T-helper 1 cell treated with Interleukin-12 subunit alpha and Interleukin-12 subunit beta and Interleukin-4 antibody, amounts not matched to agents 30 μg/mL and 1 μg/mL, for 36 hours (primary cell): ENCODE measurements around the gene GNA14.
"Not testable (repeated sequence)": the region's sequence is repeated elsewhere in the genome, so short reads cannot be mapped to it uniquely, and the experiment has no call there.

Experiments used
- H3K27ac Mint-ChIP-seq: one replicate; pipeline ENCODE4 v1.8.0; 2021; ENCODE audit warnings: mild to moderate bottlenecking, mixed read lengths
- H3K27me3 Mint-ChIP-seq: one replicate; pipeline ENCODE4 v1.8.0; 2021; ENCODE audit warnings: low read depth, mixed read lengths
- H3K36me3 Mint-ChIP-seq: one replicate; pipeline ENCODE4 v1.8.0; 2021; ENCODE audit warnings: low read depth, mixed read lengths
- H3K4me1 Mint-ChIP-seq: one replicate; pipeline ENCODE4 v1.8.0; 2021; ENCODE audit warnings: low read depth, mixed read lengths
- H3K4me3 Mint-ChIP-seq: one replicate; pipeline ENCODE4 v1.8.0; 2021; ENCODE audit warnings: mild to moderate bottlenecking, moderate library complexity, mixed read lengths
- H3K9me3 Mint-ChIP-seq: one replicate; pipeline ENCODE4 v1.8.0; 2021; ENCODE audit warnings: mixed read lengths

Gene GNA14

DNA sequence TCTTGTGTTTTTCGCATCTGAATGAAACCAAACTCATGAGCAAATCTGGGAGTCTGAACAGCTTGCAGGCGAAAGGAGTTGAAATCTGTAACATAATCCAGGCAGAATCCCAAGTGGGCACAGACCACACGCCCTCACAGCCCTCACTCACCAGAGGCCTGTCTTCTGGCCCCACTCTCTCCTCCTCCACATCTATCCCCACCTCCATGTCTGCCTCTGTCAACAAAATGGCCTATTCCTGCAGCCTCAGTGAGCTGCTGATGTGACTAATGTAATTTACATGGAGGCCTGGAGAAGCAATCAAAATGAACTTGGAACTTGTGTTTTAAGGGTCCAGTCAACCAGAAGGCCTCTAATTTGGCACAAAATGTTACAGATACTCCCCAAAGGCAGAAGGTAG is 136.6 kb downstream of the GNA14 start:
- Mint-ChIP-seq H3K27me3 (no peaks in the 10 kb centered on the region), H3K4me1 (peaks cover 2% of the 10 kb centered on the region), H3K36me3 (no peaks in the 10 kb centered on the region), H3K4me3 (no peak overlapping the region), H3K9me3 (no peaks in the 10 kb centered on the region), H3K27ac (no peak overlapping the region)

- Mint-ChIP-seq H3K36me3 (no peaks in the 10 kb centered on the region), H3K27me3 (no peaks in the 10 kb centered on the region)
Measured at GRCh38 chr9:77510666-77511065, 137.5 kb downstream of the GNA14 start.

DNA sequence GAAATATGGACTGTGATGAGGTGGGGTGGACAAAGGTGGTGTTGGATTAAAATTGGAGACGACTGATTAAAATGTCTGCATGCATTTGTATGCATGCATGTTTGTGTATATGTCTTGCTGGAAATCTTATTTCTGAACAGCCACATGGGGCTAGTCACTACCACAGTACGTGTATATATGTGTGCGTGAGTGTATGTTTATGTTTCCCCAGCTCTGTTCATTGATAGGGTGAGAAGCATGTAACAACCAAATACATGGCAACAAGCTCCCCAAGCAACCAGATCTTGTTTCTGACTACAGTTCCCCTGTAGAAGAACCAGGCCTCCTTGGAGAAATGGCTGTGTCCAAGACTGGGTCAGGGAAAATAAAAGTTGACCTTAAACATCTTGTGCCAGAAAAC is 139.7 kb downstream of the GNA14 start:
- Mint-ChIP-seq H3K27me3 (no peaks in the 10 kb centered on the region), H3K4me3 (no peak overlapping the region), H3K36me3 (no peaks in the 10 kb centered on the region), H3K9me3 (no peaks in the 10 kb centered on the region), H3K27ac (no peak overlapping the region), H3K4me1 (no peaks in the 10 kb centered on the region)

More at GRCh38 chr9:77510666-77511065, 137.5 kb downstream of the GNA14 start:
- H3K4me3 Mint-ChIP-seq: no peak overlapping the region
- H3K4me1 Mint-ChIP-seq: peaks cover 2% of the 10 kb centered on the region
- H3K27ac Mint-ChIP-seq: no peak overlapping the region
- no peaks in the 10 kb centered on the region for H3K9me3 Mint-ChIP-seq

DNA sequence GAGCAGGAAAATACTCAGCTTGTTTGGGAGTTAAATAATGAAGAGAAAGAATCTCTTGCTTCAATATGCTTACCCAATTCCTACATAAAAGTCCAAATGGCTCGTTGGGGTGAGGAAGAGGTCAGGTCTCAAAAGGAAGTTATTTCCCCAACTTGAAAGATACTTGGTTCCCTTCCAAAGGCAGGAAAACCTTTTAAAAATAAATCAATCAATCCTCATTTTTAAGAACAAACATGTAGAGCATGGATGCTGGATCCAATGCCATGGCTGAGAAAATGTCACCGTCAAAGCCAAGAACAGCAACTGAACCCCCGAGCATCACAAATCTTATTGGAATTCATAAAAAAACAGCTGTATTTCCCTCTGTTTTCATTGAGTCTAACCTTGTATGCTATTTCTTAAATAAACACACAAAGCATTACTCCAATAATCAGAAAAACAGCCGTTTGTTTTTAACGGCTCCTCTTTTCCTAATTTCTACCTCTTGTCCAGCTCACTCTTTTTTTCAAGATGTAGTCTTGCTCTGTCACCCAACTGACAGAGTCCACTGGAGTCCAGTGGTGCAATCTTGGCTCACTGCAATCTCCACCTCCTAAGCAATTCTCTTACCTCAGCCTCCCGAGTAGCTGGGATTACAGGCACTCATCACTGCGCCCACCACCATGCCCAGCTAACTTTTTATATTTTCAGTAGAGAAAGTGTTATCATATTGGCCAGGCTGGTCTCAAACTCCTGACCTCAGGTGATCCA is 140.7 kb downstream of the GNA14 start:
- H3K4me1 Mint-ChIP-seq: no peaks in the 10 kb centered on the region
- no peaks in the 10 kb centered on the region for H3K36me3 Mint-ChIP-seq
- no peak overlapping the region for H3K4me3 Mint-ChIP-seq
- H3K27me3 Mint-ChIP-seq: no peaks in the 10 kb centered on the region
- no peak overlapping the region for H3K27ac Mint-ChIP-seq
- no peaks in the 10 kb centered on the region for H3K9me3 Mint-ChIP-seq

- H3K4me1 Mint-ChIP-seq: no peaks in the 10 kb centered on the region
- no peaks in the 10 kb centered on the region for H3K27me3 Mint-ChIP-seq
- no peaks in the 10 kb centered on the region for H3K9me3 Mint-ChIP-seq
- H3K36me3 Mint-ChIP-seq: no peaks in the 10 kb centered on the region
- no peak overlapping the region for H3K4me3 Mint-ChIP-seq
- no peak overlapping the region for H3K27ac Mint-ChIP-seq
Measured at GRCh38 chr9:77505232-77505631, 142.9 kb downstream of the GNA14 start.

- Mint-ChIP-seq H3K36me3 (no peaks in the 10 kb centered on the region), H3K4me1 (no peaks in the 10 kb centered on the region), H3K9me3 (no peaks in the 10 kb centered on the region), H3K27ac (no peak overlapping the region), H3K27me3 (no peaks in the 10 kb centered on the region), H3K4me3 (no peak overlapping the region)
Measured at GRCh38 chr9:77502568-77502967, 145.6 kb downstream of the GNA14 start.

DNA sequence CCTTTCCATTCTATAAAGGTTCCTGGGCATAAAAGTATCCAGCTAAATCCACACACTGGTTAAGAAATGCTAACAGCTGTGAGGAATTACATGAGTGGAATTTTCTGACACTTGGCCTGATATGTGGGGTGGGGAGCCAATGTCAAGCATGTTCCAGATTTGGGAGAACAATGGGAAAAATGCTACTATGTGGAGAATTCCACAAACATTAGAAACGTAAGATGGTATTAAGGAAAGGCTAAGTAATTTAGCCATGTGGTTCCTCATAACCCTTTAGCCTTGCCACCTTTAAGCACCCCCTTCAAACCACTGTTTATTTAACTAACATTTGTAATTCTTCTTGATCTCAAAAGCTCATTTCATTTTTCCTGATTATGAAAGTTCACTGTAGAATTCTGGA is 149.2 kb downstream of the GNA14 start:
- Mint-ChIP-seq H3K4me1 (no peaks in the 10 kb centered on the region), H3K27me3 (no peaks in the 10 kb centered on the region), H3K4me3 (no peak overlapping the region), H3K9me3 (no peaks in the 10 kb centered on the region), H3K36me3 (no peaks in the 10 kb centered on the region), H3K27ac (no peak overlapping the region)

- Mint-ChIP-seq H3K4me1 (no peaks in the 10 kb centered on the region), H3K36me3 (no peaks in the 10 kb centered on the region), H3K27me3 (peaks cover 3% of the 10 kb centered on the region), H3K27ac (no peak overlapping the region), H3K9me3 (no peaks in the 10 kb centered on the region), H3K4me3 (no peak overlapping the region)
Measured at GRCh38 chr9:77497322-77498198, 150.6 kb downstream of the GNA14 start.

GRCh38 chr9:77495834-77496671 is 152.1 kb downstream of the GNA14 start:
- Mint-ChIP-seq H3K4me1 (no peaks in the 10 kb centered on the region), H3K9me3 (no peaks in the 10 kb centered on the region), H3K36me3 (no peaks in the 10 kb centered on the region), H3K27ac (no peak overlapping the region), H3K4me3 (no peak overlapping the region), H3K27me3 (peaks cover 11% of the 10 kb centered on the region)

GRCh38 chr9:77490279-77490678 is 157.8 kb downstream of the GNA14 start:
- Mint-ChIP-seq H3K27me3 (peaks cover 11% of the 10 kb centered on the region), H3K9me3 (peaks cover 18% of the 10 kb centered on the region), H3K4me1 (peaks cover 20% of the 10 kb centered on the region)
- H3K27ac Mint-ChIP-seq, H3K4me3 Mint-ChIP-seq, H3K36me3 Mint-ChIP-seq: not testable (repeated sequence)

GRCh38 chr9:77489405-77490163 is 158.5 kb downstream of the GNA14 start:
- H3K4me3 Mint-ChIP-seq: peak overlapping the region; percentile 80

GRCh38 chr9:77488439-77489126 is 159.5 kb downstream of the GNA14 start:
- Mint-ChIP-seq H3K27ac (no peak overlapping the region), H3K9me3 (peaks cover 18% of the 10 kb centered on the region), H3K4me1 (peaks cover 20% of the 10 kb centered on the region), H3K4me3 (peak overlapping the region; percentile 80), H3K27me3 (peaks cover 10% of the 10 kb centered on the region), H3K36me3 (no peaks in the 10 kb centered on the region)

More at GRCh38 chr9:77489405-77490163, 158.5 kb downstream of the GNA14 start:
- peaks cover 11% of the 10 kb centered on the region for H3K27me3 Mint-ChIP-seq
- peak overlapping the region; percentile 34 for H3K27ac Mint-ChIP-seq
- peaks cover 20% of the 10 kb centered on the region for H3K4me1 Mint-ChIP-seq
- H3K36me3 Mint-ChIP-seq: not testable (repeated sequence)
- H3K9me3 Mint-ChIP-seq: peaks cover 18% of the 10 kb centered on the region

- Mint-ChIP-seq H3K27ac (no peak overlapping the region), H3K27me3 (peaks cover 9% of the 10 kb centered on the region), H3K4me1 (peaks cover 20% of the 10 kb centered on the region), H3K36me3 (no peaks in the 10 kb centered on the region), H3K9me3 (peaks cover 18% of the 10 kb centered on the region), H3K4me3 (no peak overlapping the region)
Measured at GRCh38 chr9:77486968-77487367, 161.2 kb downstream of the GNA14 start.
